Fibroblast of skin of left quadriceps (primary cell): Measurements from ENCODE around the gene BTBD19.
"Not testable (repeated sequence)": the region's sequence is repeated elsewhere in the genome, so short reads cannot be mapped to it uniquely, and the experiment has no call there.

Source experiments
- DNase-seq, 2 experiments: peaks; one replicate each; pipeline ENCODE4 v3.0.0-alpha.2; 2013; ENCODE audit warnings: low read depth in 2 of 2

The BTBD19 gene

DNA sequence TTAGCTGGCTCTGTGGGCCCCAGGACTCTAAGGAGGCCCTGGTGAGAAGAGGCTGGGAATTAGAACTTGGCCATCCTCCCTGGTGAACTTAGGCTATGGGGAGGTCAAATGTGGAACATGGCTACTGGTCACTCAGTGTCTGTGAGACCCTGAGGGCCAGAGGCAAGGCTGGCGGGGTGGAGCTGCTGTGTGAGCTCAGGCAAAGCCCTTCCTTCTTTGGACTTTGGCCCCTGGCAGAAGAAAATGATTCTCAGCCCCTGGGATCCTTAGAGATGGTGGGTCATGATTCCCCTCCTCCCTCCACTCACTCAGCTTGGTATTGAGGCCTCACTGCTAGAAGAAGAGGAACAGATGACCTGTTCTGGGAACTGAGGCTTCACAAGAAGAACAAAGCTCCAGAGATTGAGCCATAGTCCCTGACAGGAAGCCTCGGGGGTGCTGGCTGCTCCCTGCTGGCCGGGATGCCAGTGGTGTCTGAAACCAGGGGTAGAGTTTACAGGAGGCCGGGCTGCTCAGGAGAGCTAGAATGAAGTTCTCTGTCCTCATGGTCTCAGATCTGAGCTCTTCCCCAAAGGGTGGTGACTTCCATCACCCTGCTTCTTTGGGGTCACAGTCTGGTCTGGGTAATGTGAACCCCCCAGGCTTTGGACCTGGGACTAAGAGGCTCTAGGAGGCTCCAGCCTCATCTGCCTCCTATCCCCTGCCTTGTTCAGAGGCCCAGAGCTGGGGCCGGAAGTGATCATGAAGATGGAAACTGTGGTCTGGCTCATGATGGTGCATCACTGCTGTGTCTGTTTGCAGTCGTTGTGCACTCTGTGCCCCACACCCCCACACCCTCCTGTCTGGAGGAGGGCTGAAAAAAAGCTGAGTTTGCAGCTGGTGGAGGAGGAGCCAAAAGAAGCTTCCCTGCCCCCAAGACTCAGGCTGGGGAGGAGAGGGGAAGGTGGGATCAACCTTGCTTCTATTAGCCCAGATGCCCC, 905 bp downstream of the BTBD19 start:
- DNase-seq: no peak

DNA sequence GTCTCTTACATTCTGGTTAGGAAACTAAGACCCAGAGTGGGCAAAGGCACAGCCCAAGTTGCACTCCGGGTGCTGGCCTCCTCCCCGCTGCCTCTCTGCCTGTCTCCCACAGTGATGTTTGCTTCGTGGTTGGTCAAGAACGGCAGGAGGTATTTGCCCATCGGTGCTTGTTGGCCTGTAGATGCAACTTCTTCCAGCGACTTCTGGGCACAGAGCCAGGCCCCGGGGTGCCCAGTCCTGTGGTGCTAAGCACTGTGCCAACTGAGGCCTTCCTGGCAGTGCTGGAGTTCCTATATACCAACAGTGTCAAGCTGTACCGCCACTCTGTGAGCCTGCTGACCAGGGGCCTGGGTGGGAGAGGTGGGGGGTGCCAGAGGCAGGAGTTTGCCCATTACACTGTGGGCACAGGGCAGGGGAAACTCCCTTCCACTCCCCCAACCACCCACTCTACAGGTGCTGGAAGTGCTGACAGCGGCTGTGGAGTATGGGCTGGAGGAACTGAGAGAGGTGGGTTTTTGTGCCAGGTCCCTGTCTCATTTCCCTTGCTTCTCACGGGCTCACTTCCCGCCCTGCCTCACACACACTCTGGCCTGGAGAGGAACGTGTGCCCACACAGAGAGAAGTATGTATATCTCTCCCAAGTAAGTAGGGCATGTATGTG, 1.9 kb downstream of the BTBD19 start:
- no peak for DNase-seq

DNA sequence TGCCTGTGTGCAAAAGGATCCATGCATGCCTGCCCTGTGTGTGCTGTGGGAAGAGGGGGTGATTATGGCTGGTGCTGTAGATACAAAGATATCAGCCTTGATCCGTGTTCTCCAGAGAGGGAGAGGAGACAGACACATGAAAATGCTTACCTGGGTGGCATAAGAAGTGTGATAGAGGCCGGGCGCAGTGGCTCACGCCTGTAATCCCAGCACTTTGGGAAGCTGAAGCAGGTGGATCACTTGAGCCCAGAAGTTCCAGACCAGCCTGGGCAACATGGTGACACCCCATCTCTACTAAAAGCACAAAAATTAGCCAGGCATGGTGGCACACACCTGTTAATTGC, 2.4 kb downstream of the BTBD19 start:
- not testable (repeated sequence) for DNase-seq

DNA sequence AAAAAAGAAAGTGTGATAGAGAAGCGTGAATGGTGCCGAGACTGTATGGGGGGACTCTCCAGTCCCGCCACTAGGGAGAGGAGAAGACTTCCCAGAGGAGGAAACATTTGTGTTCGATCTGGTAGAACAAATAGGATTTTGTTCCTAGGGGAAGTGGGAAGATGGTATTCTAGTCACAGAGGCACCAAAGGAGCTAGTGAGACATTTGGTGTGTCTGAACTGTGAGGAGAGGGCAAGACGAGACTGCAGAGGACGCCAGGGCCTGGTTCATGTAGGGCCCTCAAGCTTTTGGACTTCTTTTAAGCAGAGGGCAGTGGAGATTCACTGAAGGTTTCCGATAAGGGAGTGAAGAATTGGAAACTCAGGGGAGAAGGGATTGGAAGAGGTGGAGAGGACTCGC, 2.9 kb downstream of the BTBD19 start:
- DNase-seq: no peak

DNA sequence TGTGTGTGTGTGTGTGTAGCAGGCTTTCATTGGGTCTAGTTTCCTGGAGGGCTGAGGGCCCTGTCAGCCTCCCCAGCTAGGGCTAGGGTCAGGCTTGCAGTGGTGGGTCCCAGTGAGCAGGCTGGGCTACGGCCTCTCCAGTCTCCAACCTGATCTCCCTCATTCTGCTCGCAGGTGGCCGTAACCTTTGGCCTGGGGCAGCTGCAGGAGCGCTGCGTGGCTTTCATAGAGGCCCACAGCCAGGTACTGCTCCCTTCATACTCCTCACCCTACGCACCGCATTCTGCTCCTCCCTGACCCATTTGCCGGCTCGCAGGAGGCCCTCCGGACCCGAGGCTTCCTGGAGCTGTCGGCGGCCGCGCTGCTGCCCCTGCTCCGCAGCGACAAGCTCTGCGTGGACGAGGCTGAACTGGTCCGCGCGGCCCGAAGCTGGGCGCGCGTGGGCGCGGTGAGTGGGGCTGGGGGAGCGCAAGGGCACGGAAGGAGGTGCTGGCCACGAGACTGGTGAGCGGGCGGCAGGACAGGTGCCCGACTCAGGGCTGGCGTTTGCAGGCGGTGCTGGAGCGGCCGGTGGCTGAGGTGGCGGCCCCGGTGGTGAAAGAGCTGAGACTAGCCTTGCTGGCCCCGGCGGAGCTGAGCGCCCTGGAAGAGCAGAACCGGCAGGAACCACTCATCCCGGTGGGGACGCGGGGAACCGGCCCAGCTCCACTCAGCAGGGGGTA, 4.7 kb downstream of the BTBD19 start:
- no peak for DNase-seq

DNA sequence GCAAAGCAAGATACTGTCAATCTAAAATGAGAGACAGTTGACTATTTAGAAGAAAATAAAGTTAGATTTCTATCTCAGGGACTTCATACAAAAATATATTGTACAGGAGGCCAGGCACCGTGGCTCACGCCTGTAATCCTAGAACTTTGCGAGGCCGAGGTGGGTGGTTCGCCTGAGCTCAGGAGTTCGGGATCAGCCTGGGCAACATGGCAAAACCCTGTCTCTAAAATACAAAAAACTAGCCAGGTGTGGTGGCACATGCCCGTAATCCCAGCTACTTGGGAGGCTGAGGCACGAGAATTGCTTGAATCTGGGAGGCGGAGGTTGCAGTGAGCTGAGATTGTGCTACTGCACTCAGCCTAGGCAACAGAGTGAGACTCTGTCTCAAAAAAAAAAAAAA, 7.6 kb downstream of the BTBD19 start:
- DNase-seq: not testable (repeated sequence)

DNA sequence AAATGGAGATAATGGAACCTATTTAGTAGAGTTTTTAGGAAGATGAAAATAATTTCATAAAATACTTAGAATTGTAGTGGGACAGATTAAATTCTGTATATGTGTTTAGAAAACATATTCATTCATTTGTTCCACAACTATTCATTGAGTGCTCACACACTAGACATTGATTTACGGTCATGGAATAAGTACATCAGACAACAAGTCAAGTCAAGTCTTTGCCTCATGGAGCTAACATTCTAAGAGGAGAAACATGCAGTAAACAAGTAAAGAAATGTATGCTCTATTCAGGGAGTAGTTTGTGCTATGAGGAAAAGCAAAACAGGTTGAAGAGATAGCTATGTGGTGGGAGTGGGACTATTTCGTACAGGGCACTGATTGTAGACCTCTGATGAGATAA, 9.0 kb downstream of the BTBD19 start:
- DNase-seq: no peak

DNA sequence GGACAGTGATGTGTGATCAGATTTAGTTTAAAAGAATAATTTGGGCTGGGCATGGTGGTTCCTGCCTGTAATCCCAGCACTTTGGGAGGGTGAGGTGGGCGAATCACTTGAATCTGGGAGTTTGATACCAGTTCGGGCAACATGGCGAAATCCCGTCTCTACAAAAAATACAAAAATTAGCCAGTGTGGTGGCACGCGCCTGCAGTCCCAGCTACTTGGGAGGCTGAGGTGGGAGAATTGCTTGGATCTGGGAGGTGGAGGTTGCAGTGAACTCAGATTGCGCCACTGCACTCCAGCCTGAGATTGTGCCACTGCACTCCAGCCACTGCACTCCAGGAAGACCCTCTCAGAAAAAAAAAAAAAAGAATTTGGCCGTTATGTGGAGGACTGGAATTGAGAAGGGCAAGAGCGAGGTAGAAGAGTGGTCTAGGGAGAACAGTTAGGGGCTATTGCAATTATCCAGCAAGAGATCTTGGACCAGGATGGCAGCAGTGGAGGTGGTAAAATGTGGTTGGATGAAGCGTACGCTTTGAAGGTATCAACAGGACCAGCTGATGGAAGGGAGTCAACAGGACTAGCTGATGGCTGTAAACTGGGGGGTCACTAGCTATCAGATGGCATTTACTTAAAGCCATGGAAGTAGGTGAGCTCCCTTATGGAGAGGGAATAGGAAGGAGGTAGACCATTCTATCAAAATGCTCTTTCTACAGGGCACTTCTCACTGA, 9.6 kb downstream of the BTBD19 start:
- DNase-seq: no peak

DNA sequence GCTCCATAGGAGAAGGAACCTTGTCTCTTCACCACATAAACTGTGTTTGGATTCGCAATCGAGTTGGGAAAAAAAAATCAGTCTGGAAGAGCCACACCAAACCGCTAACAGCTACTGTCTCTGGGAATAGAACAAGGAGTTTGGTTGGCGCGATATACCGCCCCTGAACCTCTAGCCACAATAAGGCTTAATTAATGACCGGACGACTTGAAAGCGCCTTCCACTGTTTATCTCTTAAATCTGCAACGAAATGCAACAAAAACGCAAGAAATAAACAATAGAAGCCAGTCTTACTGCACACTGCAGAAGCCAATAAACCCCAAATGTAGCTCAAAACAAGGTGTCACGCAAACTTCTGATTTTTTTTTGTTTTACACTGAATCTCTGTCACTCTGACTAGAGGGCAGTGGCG, 10.9 kb downstream of the BTBD19 start:
- DNase-seq: no peak

DNA sequence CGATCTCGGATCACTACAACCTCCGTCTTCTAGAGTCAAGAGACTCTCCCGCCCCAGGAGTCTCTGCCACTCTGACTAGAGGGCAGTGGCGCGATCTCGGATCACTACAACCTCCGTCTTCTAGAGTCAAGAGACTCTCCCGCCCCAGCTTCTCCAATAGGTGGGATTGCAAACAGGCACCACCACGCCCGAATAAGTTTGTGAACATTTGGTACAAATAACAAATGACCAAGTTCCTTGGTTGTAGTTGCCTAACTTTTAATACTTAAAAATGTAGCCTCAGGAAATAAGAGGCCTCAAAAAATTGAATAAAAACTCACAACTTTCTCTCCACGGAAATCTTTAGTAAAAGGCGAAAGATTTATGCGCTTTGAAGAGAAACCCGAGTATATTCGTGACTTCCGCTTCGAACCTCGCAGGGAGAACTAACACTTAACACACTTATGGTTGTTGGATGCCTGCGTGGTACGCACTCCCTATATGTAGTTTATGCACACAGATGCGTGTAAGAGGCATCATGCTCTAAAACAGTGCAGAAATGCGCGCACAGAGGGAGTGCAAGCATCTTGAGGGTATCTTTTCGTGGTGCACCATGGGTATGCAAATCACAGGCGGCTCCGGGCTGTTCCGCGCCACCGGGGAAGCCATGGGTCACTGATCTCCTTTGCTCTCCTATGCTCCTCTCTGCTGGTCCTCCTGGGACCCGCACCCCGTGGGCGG, 11.4 kb downstream of the BTBD19 start:
- DNase-seq: peak; percentile 96

DNA sequence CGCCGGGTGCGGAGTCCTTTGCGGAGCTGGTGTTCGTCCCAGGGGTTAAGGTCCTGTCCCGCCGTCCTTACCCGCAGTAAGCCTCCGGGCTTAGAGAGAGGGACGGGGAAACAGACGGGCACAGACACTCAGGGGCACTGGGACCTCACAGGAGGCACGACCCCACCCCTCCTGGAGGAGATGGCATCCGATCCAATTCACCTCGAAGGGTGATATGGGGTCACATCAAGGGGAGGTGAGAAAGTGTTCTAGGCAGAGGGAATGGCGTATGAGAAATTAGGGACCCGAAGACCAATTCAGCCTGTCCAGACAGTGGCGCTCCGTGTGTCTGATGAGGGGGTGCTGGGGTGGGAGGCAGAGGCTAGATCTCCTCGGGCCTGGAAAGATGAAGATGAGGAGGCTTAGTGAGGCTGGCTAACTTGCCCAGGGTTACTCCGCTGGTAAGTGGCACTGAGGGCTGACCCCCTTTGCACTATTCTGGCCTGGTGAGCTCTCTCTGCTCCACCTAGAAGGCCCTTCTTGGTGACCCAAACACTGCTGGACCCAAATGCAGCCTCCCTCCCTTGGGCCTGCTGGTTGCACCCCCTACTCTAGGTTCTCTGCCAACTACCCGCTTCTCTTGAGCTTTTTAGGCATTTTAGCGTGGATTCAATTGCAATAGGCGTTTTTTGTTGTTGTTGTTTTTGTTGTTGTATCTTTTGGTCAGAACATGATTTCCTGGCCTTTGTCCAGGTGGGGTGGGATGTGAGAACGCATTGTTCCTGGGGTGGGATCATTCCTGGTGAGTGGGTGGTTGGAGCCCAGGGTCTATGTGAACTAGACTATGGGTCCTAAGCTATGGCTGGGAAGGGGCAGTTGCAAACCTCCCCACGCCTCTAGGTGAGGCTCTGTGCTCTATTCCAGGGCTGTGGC, 12.3 kb downstream of the BTBD19 start:
- DNase-seq: no peak

DNA sequence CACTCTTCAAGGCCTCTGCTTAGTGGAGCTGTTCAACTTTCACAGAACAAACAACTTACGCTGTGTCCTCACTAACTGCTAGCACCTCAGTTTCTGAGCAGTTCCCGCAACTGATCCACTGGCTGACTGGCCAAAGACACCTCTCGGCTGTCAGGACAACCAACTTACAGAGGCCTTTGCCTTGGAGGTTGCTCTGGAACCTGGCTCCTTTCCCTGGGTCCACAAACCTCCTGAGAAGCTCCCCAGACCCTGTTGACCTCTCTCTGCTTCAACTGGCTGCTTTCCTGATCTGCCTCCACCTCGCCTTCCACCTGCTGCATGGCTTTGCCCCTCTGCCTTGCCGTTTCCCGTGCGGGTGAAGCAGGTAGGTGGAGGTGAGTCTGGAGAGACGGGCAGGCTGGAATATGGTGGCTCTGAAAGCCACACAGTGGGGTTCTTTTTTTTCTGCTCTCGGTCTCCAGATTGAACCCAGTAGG, 13.0 kb downstream of the BTBD19 start:
- DNase-seq: no peak

DNA sequence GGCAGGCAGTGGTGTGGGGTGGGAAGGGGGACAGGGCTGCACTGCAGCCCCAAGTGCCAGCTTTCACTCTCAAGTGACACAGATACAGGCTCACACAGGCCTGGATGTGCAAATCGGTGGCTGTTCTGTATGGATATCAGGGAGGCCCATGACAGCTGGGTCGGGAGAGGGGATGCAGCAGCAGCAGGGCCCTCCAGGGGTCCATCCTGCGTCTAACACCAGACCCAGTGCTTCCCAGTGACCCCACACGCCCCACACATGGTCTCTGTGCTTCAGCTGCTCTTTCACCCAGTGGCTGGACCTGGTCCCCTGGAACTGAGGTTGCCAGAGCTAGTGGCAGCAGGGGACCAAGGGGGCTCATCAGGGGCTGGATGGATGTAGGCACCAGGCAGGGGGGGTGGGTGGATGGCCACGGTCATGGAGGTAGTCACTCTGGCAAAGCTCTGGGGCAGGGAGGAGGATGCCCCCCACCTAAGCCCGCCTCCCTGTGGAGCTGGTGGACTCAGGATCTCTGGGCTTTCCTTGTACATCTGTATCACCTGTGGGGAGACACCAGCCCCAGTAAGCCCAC, 13.9 kb downstream of the BTBD19 start:
- DNase-seq: no peak

DNA sequence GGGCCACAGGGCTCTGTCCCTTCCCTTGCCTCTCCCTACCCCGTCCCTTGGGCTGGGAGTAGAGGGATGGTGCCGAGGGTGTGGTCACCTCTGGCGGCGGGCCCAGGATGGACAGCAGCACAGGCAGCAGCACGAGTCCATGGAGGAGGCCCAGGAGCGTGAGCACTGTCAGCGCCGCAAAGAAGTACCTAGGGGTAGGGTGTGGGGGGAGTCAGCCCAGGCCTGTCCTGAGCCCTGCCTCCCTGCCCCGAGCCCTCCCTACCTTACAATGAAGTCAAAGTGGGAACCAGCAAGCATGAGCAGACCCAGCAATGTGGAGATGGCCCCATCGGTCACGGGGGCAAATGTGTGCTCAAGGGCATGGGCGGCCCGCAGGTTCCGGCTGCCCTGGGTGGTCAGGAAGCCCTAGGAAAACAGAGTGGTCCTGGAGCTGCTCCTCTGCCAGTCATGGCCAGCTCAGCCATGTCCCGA, 14.7 kb downstream of the BTBD19 start:
- no peak for DNase-seq

DNA sequence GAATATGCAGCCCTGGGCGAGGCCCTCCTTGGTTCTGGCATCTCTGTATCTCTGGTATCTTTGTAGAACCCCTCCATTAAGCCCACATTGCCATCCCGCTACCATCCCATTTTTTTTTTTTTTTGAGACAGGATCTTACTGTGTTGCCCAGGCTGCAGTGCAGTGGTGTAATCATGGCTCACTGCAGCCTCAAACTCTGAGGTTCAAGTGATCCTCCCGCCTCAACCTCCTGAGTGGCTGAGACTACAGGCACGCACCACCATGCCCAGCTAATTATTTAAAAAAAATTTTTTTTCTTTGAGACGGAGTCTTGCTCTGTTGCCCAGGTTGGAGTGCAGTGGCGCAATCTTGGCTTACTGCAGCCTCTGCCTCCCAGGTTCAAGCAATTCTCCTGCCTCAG, 16.1 kb downstream of the BTBD19 start:
- DNase-seq: not testable (repeated sequence)

DNA sequence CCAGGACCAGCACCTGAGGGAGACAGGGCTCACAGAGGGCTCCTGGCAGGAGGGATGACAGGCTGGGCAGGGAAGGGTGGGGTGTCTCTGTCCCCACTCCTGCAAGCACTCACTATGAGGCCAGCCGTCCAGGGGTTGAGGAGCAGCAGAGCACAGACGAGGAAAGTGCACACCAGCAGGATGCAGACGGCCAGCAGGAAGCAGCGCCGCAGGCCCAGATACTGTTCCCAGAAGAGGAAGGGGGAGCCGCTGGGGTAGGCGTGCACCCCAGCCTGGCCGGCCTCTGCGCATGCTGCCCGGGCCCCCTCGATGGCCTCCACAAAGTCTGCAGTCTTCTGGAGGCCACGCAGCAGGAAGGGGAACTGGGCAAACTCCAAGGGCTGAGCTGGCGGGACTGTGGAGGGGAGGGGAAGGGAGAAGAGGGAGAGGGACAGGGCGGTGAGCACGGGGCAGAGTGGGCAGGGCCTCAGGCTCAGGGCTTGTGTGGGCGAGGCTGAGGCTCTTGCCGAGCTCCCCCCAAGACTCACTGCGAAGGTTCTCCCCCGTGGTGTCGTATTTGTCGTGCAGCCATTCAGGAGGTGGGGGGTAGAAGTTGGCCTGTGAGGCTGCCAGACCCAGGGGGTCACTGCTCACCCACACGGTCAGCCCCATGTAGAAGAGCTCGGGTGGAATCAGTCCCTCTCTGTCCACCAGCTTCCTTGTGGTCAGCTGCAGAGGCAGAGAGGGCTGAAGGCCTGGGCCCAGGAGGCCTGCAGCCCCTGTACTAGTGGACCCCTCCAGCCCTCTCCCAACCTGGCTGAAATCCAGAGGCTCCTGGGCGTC, 18.3 kb downstream of the BTBD19 start:
- no peak for DNase-seq

DNA sequence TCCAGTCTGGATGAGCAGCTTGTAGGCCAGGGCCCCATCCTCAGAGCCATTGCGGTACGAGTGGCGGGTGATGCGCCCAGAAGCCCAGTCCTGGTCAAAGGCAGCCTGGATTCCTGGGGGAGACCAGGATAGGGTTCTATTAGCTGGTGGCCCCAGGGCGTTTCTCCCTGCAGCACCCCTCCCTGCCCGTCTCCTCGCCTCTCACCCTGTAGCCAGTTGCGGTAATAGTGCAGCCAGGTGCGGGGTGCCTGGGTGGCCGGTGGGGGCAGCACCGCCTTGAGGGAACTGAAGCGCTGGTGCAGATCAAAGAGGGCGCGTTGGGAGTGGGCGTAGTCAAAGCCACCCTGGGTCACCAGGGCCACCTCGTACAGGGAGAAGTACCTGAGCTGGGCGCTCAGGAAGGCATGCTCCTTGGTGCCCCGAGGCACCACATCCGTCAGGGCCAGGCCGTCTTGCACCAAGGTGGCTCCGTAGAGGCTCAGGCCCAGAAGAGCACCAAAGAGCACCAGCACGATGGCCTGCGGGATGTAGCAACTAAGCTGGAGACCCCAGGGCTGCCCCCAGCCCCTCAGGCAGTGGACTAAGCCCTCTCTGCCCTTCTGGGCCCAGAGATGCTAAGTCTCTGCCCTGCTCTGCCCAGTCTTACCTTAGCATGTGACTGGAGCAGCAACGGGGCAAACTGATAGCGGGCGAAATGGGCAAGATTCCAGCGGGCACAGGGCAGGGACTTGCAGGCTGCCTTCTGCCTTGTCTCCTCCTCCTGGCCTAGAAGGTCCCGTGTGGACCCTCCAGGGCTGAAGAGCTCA, 19.1 kb downstream of the BTBD19 start:
- DNase-seq: no peak
